Liver (tissue), 9 donors: ENCODE results near the gene GRM1. TPM values are rescaled to one million over a fixed set of nuclear protein-coding genes. Genes with fewer than 3 reads are reported as not detected.

Source experiments
- DNase-seq: peaks from one replicate; pipeline ENCODE4 v3.0.0-alpha.2; 2017; ENCODE audit warnings: low spot score
- H3K27ac ChIP-seq, 2 donors: one replicate each; pipeline ENCODE4 v1.7.0; 2013; ENCODE audit warnings: inconsistent platforms in 2 of 2, low read length in 2 of 2, control low read depth in 1 of 2, low read depth in 1 of 2, mild to moderate bottlenecking in 1 of 2
- H3K27me3 ChIP-seq, 4 donors: one replicate each; pipeline versions ENCODE4 v1.6.1 to v1.7.0; 2013; ENCODE audit warnings: low read length in 3 of 4, inconsistent platforms in 1 of 4, mild to moderate bottlenecking in 1 of 4, moderate library complexity in 1 of 4; ENCODE audit not compliant: control insufficient read depth in 4 of 4, insufficient read depth in 4 of 4
- H3K36me3 ChIP-seq, 4 donors: one replicate each; pipeline versions ENCODE4 v1.6.1 to v1.7.0; 2013; ENCODE audit warnings: low read length in 3 of 4, mild to moderate bottlenecking in 3 of 4, low read depth in 1 of 4, moderate library complexity in 1 of 4; ENCODE audit not compliant: control insufficient read depth in 4 of 4, insufficient read depth in 3 of 4
- H3K4me1 ChIP-seq, 4 donors: one replicate each; pipeline versions ENCODE4 v1.6.1 to v1.7.0; 2013; ENCODE audit warnings: low read length in 3 of 4, mild to moderate bottlenecking in 3 of 4, moderate library complexity in 1 of 4; ENCODE audit not compliant: control insufficient read depth in 4 of 4, insufficient read depth in 4 of 4
- H3K4me3 ChIP-seq, 3 donors: one replicate each; pipeline versions ENCODE4 v1.6.1 to v1.7.0; 2013; ENCODE audit warnings: low read length in 3 of 3, control low read depth in 1 of 3, low read depth in 1 of 3, mild to moderate bottlenecking in 1 of 3
- H3K9ac ChIP-seq, 2 donors: one replicate each; pipeline ENCODE4 v1.7.0; 2013; ENCODE audit warnings: low read length in 2 of 2, mild to moderate bottlenecking in 2 of 2, moderate library complexity in 2 of 2, control low read depth in 1 of 2, low read depth in 1 of 2
- H3K9me3 ChIP-seq, 4 donors: one replicate each; pipeline versions ENCODE4 v1.6.1 to v1.7.0; 2013; ENCODE audit warnings: low read length in 3 of 4; ENCODE audit not compliant: control insufficient read depth in 4 of 4
- EGR1 ChIP-seq, 2 donors: IDR thresholded peaks; 2 replicates each; pipeline ENCODE4 v1.6.1; 2016 to 2018; ENCODE audit warnings: antibody characterized with exemption in 2 of 2, low read depth in 2 of 2
- FOXA1 ChIP-seq: IDR thresholded peaks from 2 replicates; pipeline ENCODE4 v1.6.1; 2016; ENCODE audit warnings: antibody characterized with exemption
- FOXA2 ChIP-seq: IDR thresholded peaks from 2 replicates; pipeline ENCODE4 v1.6.1; 2016; ENCODE audit warnings: antibody characterized with exemption
- GABPA ChIP-seq, 2 donors: IDR thresholded peaks in 1 of 2; conservative IDR thresholded peaks in 1 of 2; 2 replicates each; pipeline ENCODE4 v1.6.1; 2016; ENCODE audit warnings: antibody characterized with exemption in 2 of 2, mild to moderate bottlenecking in 1 of 2, moderate library complexity in 1 of 2
- HNF4A ChIP-seq, 2 donors: conservative IDR thresholded peaks; 2 replicates each; pipeline ENCODE4 v1.6.1; 2016; ENCODE audit warnings: antibody characterized with exemption in 2 of 2, mild to moderate bottlenecking in 2 of 2
- HNF4G ChIP-seq: IDR thresholded peaks from 2 replicates; pipeline ENCODE4 v1.6.1; 2016; ENCODE audit warnings: antibody characterized with exemption
- JUND ChIP-seq, 2 donors: IDR thresholded peaks; 2 replicates each; pipeline ENCODE4 v1.6.1; 2016; ENCODE audit warnings: antibody characterized with exemption in 2 of 2
- MAX ChIP-seq: IDR thresholded peaks from 2 replicates; pipeline ENCODE4 v1.6.1; 2016; ENCODE audit warnings: antibody characterized with exemption
- NR2F2 ChIP-seq: IDR thresholded peaks from 2 replicates; pipeline ENCODE4 v1.6.1; 2016; ENCODE audit warnings: antibody characterized with exemption
- RAD21 ChIP-seq, 2 donors: IDR thresholded peaks; 2 replicates each; pipeline ENCODE4 v1.6.1; 2016; ENCODE audit warnings: antibody characterized with exemption in 2 of 2, mild to moderate bottlenecking in 2 of 2
- REST ChIP-seq: IDR thresholded peaks from 2 replicates; pipeline ENCODE4 v1.6.1; 2016; ENCODE audit warnings: antibody characterized with exemption, mild to moderate bottlenecking
- RXRA ChIP-seq, 2 donors: IDR thresholded peaks; 2 replicates each; pipeline ENCODE4 v1.6.1; 2017 to 2018; ENCODE audit warnings: antibody characterized with exemption in 2 of 2, mild to moderate bottlenecking in 1 of 2
- TAF1 ChIP-seq: conservative IDR thresholded peaks from 2 replicates; pipeline ENCODE4 v1.6.1; 2016; ENCODE audit warnings: antibody characterized with exemption, mild to moderate bottlenecking
- YY1 ChIP-seq: IDR thresholded peaks from 2 replicates; pipeline ENCODE4 v1.6.1; 2016; ENCODE audit warnings: antibody characterized with exemption, mild to moderate bottlenecking
- ZBTB33 ChIP-seq: IDR thresholded peaks from 2 replicates; pipeline ENCODE4 v1.6.1; 2016; ENCODE audit warnings: antibody characterized with exemption
- WGBS: extraction: QIAGEN DNeasy Blood & Tissue Kit; methylation state at CpG from one replicate; pipeline ENCODE4 v1.1.7; 2013; 5-methylcytosine and 5-hydroxymethylcytosine counted together
- polyA plus RNA-seq, 2 donors: library from polyadenylated mRNA; stranded (reverse) in 1 of 2; unstranded in 1 of 2; fragments of 200-250 nt in 1 of 2; fragments of >200 nt in 1 of 2; fragmentation: Nextera tagmentation in 1 of 2; extraction: Ambion mirVana in 1 of 2; gene quantifications; one replicate each; pipeline versions ENCODE4 v1.2.1 to v1.2.3, GENCODE V29; 2013 to 2015
- total RNA-seq, 2 donors: library from RNA; depleted of rRNA; stranded (reverse); fragments of >200 nt; gene quantifications; one replicate each; pipeline ENCODE4 v1.2.3, GENCODE V29; 2014
- TF ChIP-seq, protein P1 (sequence below): IDR thresholded peaks from 2 replicates; pipeline ENCODE4 v1.6.1; 2016; ENCODE audit warnings: antibody characterized with exemption
- donor health status: healthy.
- donor health status: healthy.
- donor health status: healthy.
- donor health status: healthy.
- donor health status: healthy.

Gene GRM1
- total and polyA plus RNA-seq, 4 donors = under 0.01 to 0.05 (median 0.01) TPM; not detected in 1

GRCh38 chr6:146354451-146354850 lies 325.6 kb downstream of the GRM1 start (continued):
- TF ChIP-seq EGR1 (IDR thresholded peaks at IDR 0.05; ENCODE audit: low read depth in 2 of 2) = no peak
- TF ChIP-seq ZBTB33 = no peak

DNA sequence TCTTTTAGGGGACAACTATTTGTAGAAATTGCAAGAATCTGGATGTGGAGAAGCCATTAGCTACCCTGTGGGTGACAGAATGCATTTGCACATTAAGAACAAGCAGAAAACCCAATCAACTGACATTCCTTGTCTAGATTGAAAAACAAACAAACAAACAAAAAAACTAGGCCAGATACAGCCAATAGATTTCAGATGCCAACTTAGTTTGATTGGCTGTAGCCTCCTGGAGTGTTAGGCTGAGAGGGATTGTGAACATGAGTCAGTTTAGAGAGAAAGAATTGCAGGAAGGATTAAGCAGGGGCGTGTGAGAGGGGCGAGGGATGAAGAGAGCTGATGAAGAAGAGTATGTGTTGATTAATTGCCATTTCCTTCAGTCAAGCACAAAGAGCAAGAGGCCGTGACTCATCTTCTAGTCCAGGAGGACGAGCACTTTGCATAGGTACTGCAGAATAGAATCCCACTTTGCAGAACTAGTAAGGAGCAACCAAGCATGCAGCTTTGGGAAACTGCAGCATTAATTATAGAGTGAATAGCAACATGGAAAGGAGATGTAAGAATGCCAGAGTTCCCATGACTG lies 326.7 kb downstream of the GRM1 start:
- TF ChIP-seq RXRA (IDR thresholded peaks at IDR 0.05) = no peak
- TF ChIP-seq GABPA (IDR thresholded peaks at IDR 0.05 in 1 of 2, conservative IDR thresholded peaks at IDR 0.05 in 1 of 2) = no peak
- TF ChIP-seq JUND (IDR thresholded peaks at IDR 0.05) = no peak
- no peak for TF ChIP-seq ZBTB33
- TF ChIP-seq YY1 = no peak
- no peak for TF ChIP-seq RAD21 (IDR thresholded peaks at IDR 0.05)
- TF ChIP-seq, protein P1, sequence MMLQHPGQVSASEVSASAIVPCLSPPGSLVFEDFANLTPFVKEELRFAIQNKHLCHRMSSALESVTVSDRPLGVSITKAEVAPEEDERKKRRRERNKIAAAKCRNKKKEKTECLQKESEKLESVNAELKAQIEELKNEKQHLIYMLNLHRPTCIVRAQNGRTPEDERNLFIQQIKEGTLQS = no peak
- no peak for TF ChIP-seq HNF4G
- TF ChIP-seq FOXA2 = no peak
- no peak for TF ChIP-seq NR2F2
- no peak for TF ChIP-seq REST
- no peak for TF ChIP-seq HNF4A (conservative IDR thresholded peaks at IDR 0.05)
- no peak for TF ChIP-seq FOXA1
- no peak for TF ChIP-seq TAF1
- no peak for TF ChIP-seq MAX

More for the DNA sequence above, 326.7 kb downstream of the GRM1 start:
- Histone ChIP-seq H3K9ac (no peak overlapping the region), H3K4me1 (no peaks in the 10 kb centered on the region), H3K27me3 (peaks cover 0 to 3% (median 0%) of the 10 kb centered on the region in 4 donors), H3K4me3 (no peak overlapping the region), H3K27ac (no peak overlapping the region), H3K9me3 (no peaks in the 10 kb centered on the region), H3K36me3 (no peaks in the 10 kb centered on the region)
- DNase-seq = no peak
- WGBS = 71% methylated on average over 4 of the region's 4 CpGs
